MM.1S (cell line): ENCODE data around the gene SCYGR5.

ENCODE experiments used
- DNase-seq: peaks from one replicate; pipeline ENCODE4 v3.0.0-alpha.2; 2015
- H2AFZ ChIP-seq: fragments of 300-600 bp; sonication (generic); 2 replicates; pipeline ENCODE4 v1.6.0; 2016; ENCODE audit warnings: antibody characterized with exemption, low read length
- H3F3A ChIP-seq: fragments of 300-600 bp; sonication (generic); 2 replicates; pipeline ENCODE4 v1.6.1; 2016; ENCODE audit warnings: mild to moderate bottlenecking, antibody characterized with exemption, low read length, moderate library complexity, mixed read lengths; ENCODE audit not compliant: insufficient read depth
- H3K27ac ChIP-seq: fragments of 300-600 bp; sonication (generic); 2 replicates; pipeline ENCODE4 v1.5.1; 2016; ENCODE audit warnings: mild to moderate bottlenecking, low read length
- H3K27me3 ChIP-seq: fragments of 300-600 bp; sonication (generic); replicated peaks from 2 replicates; pipeline ENCODE4 v1.6.0; 2016; ENCODE audit warnings: low read length; ENCODE audit not compliant: insufficient read depth
- H3K36me3 ChIP-seq: fragments of 300-600 bp; sonication (generic); replicated peaks from 2 replicates; pipeline ENCODE4 v1.6.1; 2016; ENCODE audit warnings: mild to moderate bottlenecking, low read length, mixed read lengths; ENCODE audit not compliant: insufficient read depth
- H3K4me1 ChIP-seq: fragments of 300-600 bp; sonication (generic); 2 replicates; pipeline ENCODE4 v1.6.1; 2016; ENCODE audit warnings: low read length, mixed read lengths
- H3K4me2 ChIP-seq: fragments of 300-600 bp; sonication (generic); 2 replicates; pipeline ENCODE4 v1.6.0; 2016; ENCODE audit warnings: low read depth, low read length
- H3K4me3 ChIP-seq: fragments of 300-600 bp; sonication (generic); 2 replicates; pipeline ENCODE4 v1.5.1; 2016; ENCODE audit warnings: low read length, mixed read lengths
- H3K79me2 ChIP-seq: fragments of 300-600 bp; sonication (generic); 2 replicates; pipeline ENCODE4 v1.6.1; 2016; ENCODE audit warnings: mixed run types, low read length, mixed read lengths
- H3K9ac ChIP-seq: fragments of 300-600 bp; sonication (generic); 2 replicates; pipeline ENCODE4 v1.6.1; 2016; ENCODE audit warnings: low read length, mixed read lengths
- H3K9me2 ChIP-seq: fragments of 300-600 bp; sonication (generic); replicated peaks from 2 replicates; pipeline ENCODE4 v1.6.1; 2016; ENCODE audit warnings: mild to moderate bottlenecking, low read length, mixed read lengths; ENCODE audit not compliant: insufficient read depth
- H3K9me3 ChIP-seq: fragments of 300-600 bp; sonication (generic); replicated peaks from 2 replicates; pipeline ENCODE4 v1.6.1; 2016; ENCODE audit warnings: mild to moderate bottlenecking, low read length, mixed read lengths; ENCODE audit not compliant: insufficient read depth
- H4K20me1 ChIP-seq: fragments of 300-600 bp; sonication (generic); 2 replicates; pipeline ENCODE4 v1.6.1; 2016; ENCODE audit warnings: mild to moderate bottlenecking, low read length, moderate library complexity, mixed read lengths; ENCODE audit not compliant: insufficient read depth
- CTCF ChIP-seq: fragments of 300-600 bp; sonication (generic); IDR thresholded peaks from 2 replicates; pipeline ENCODE4 v1.5.1; 2016; ENCODE audit warnings: antibody characterized with exemption, low read length, mixed read lengths
- EZH2 ChIP-seq: fragments of 300-600 bp; sonication (generic); optimal IDR thresholded peaks from 2 replicates; pipeline ENCODE3; 2017; ENCODE audit warnings: low read depth, mild to moderate bottlenecking, antibody characterized with exemption, low read length, mixed read lengths
- EZH2phosphoT487 ChIP-seq: fragments of 300-600 bp; sonication (generic); IDR thresholded peaks from 2 replicates; pipeline ENCODE4 v1.6.1; 2018; ENCODE audit warnings: antibody characterized with exemption, low read length

The SCYGR5 gene

DNA sequence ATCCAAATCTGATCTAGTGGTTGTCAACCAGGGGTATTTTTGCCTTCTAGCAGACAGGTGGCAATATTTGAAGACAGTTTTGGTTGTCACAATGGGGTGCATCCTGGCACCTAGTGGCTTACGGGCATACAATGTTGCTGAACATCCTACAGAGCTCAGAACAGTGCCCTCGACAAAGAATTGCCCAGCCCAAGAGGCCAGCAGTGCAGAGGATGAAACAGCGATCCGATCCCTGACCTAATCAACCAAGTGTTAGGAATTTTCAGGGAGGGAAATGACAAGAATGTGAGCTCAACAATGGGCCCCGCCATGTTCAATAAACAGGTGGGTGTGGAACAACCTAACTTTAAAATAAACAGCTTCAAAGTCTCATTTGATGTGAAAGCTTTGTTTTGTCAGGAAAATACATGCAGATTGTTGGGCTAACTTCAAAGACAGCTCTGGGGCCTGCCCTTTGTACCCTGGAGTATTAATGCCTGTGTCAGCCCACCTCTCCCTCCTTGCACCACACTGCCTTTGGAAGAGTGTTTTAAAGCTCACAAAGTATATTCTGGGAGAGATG, 22.5 kb upstream of the SCYGR5 start:
- no peak overlapping the region for H2AFZ ChIP-seq
- TF ChIP-seq EZH2phosphoT487 (no peak), EZH2 (no peak), CTCF (no peak)
- H3K27ac ChIP-seq, result no peak overlapping the region
- no peaks in the 10 kb centered on the region for H3F3A ChIP-seq
- DNase-seq, result no peak
- H3K36me3 ChIP-seq, result no peaks in the 10 kb centered on the region
- no peaks in the 10 kb centered on the region for H3K9me3 ChIP-seq
- no peaks in the 10 kb centered on the region for H3K27me3 ChIP-seq
- H3K4me1 ChIP-seq, result no peaks in the 10 kb centered on the region
- H4K20me1 ChIP-seq, result no peaks in the 10 kb centered on the region
- no peaks in the 10 kb centered on the region for H3K9me2 ChIP-seq
- H3K79me2 ChIP-seq, result no peaks in the 10 kb centered on the region
- H3K9ac ChIP-seq, result no peak overlapping the region
- H3K4me2 ChIP-seq, result no peak overlapping the region
- no peak overlapping the region for H3K4me3 ChIP-seq

DNA sequence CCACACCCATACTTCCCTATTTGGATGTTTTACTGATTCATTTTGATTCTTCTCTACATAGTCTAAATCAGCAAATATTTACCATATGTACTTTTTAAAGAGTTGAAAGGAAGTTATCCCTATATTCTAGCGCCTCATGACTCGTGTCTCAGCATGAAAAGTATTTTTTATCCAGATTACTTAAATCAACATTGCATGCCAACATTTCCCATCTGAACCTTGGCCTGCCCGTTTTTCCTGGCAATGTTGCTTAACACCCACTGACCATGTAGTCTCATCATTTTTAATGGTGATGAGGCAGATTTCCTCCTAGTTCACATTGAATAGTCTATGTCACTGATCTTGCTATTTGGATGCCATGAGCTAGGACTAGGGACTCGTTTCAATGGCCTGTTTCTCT, 13.2 kb upstream of the SCYGR5 start:
- Histone ChIP-seq H3K27ac (no peak overlapping the region), H3K9me2 (no peaks in the 10 kb centered on the region), H3K4me2 (no peak overlapping the region), H3K27me3 (no peaks in the 10 kb centered on the region), H4K20me1 (no peaks in the 10 kb centered on the region), H3K36me3 (no peaks in the 10 kb centered on the region), H3K4me3 (no peak overlapping the region), H3K9me3 (no peaks in the 10 kb centered on the region), H3K9ac (no peak overlapping the region), H2AFZ (no peak overlapping the region), H3K4me1 (no peaks in the 10 kb centered on the region), H3F3A (no peaks in the 10 kb centered on the region), H3K79me2 (no peaks in the 10 kb centered on the region)
- no peak for DNase-seq
- TF ChIP-seq EZH2 (no peak), CTCF (no peak), EZH2phosphoT487 (no peak)

- no peak overlapping the region for H3K4me2 ChIP-seq
- DNase-seq, result no peak
- H3K27ac ChIP-seq, result no peak overlapping the region
- no peak overlapping the region for H2AFZ ChIP-seq
- H3K79me2 ChIP-seq, result no peaks in the 10 kb centered on the region
- H3F3A ChIP-seq, result no peaks in the 10 kb centered on the region
- no peaks in the 10 kb centered on the region for H3K9me3 ChIP-seq
- no peaks in the 10 kb centered on the region for H4K20me1 ChIP-seq
- H3K9ac ChIP-seq, result no peak overlapping the region
- H3K9me2 ChIP-seq, result no peaks in the 10 kb centered on the region
- no peaks in the 10 kb centered on the region for H3K36me3 ChIP-seq
- no peak for TF ChIP-seq EZH2
- no peak for TF ChIP-seq EZH2phosphoT487
- TF ChIP-seq CTCF, result no peak
- no peaks in the 10 kb centered on the region for H3K27me3 ChIP-seq
- H3K4me3 ChIP-seq, result no peak overlapping the region
- H3K4me1 ChIP-seq, result no peaks in the 10 kb centered on the region
These were observed 12.2 kb upstream of the SCYGR5 start for GRCh38 chr2:227654426-227654825.
